OCI-LY3 (cell line): ENCODE measurements around the gene BPIFB6.

Experiments used
- EZH2phosphoT487 ChIP-seq: fragments of 200-600 bp; shearing (Covaris generic); IDR thresholded peaks from 2 replicates; pipeline ENCODE4 v1.6.1; 2018; ENCODE audit warnings: antibody characterized with exemption, mixed run types, low read depth
- TF ChIP-seq, protein P1 (sequence below): fragments of 200-600, 300-600 bp; sonication (generic); IDR thresholded peaks from 2 replicates; pipeline ENCODE4 v1.5.1; 2014; ENCODE audit warnings: antibody characterized with exemption, low read length, low read depth

DNA sequence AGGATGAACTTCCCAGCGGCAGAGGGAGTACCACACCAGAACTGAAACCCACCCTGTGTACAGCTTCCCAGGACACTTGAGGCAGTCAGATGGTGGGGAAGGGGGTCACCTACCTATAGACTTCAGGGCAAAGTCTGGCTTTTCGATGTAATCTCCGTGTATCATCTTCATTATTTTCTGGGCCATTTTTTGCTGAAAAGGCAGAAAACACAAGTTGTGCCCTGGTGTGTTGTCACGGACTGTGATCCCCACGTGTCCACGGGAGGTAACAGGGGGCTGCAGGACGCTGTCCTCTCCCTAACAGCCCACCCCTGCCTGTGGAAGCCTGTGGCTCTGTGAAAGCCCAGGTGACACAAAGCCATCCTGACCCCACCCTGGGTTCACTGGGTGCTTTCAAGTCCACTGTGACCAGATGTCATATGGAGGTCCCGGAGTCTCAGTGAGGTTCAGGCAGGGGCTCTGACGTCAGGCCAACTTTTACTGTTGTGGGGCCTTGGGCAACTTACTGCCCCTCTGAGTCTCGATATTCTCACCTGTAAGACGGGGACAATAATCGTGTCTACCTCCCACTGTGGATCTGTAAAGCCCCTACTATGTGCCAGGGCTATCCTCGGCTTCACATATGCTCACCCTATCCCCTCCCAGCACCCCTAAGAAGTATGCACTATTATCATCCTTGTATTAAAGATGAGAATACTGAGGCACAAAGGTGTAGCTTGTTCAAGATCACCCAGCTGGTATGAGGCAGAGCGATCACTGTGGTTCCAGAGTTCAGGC lies 41.8 kb upstream of the BPIFB6 start:
- TF ChIP-seq, protein P1, sequence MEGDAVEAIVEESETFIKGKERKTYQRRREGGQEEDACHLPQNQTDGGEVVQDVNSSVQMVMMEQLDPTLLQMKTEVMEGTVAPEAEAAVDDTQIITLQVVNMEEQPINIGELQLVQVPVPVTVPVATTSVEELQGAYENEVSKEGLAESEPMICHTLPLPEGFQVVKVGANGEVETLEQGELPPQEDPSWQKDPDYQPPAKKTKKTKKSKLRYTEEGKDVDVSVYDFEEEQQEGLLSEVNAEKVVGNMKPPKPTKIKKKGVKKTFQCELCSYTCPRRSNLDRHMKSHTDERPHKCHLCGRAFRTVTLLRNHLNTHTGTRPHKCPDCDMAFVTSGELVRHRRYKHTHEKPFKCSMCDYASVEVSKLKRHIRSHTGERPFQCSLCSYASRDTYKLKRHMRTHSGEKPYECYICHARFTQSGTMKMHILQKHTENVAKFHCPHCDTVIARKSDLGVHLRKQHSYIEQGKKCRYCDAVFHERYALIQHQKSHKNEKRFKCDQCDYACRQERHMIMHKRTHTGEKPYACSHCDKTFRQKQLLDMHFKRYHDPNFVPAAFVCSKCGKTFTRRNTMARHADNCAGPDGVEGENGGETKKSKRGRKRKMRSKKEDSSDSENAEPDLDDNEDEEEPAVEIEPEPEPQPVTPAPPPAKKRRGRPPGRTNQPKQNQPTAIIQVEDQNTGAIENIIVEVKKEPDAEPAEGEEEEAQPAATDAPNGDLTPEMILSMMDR: no peak
- TF ChIP-seq EZH2phosphoT487: no peak
